Activated CD4-positive, alpha-beta T cell treated with anti-CD3 and anti-CD28 coated beads, Interleukin-2, Interleukin-4, amounts not matched to agents 100 ng/mL and 50 ng/mL, durations not matched to agents 16 hours and 8 hours (primary cell): ENCODE measurements around the gene KCNK3.
"Not testable (repeated sequence)": the region's sequence is repeated elsewhere in the genome, so short reads cannot be mapped to it uniquely, and the experiment has no call there.

ENCODE experiments used
- DNase-seq: peaks from one replicate; pipeline ENCODE4 v3.0.0-alpha.2; 2020; ENCODE audit warnings: low spot score

Gene KCNK3

GRCh38 chr2:26756337-26756736 lies 63.8 kb downstream of the KCNK3 start:
- no peak for DNase-seq

- DNase-seq: peak; percentile 40
These were observed 65.6 kb downstream of the KCNK3 start for GRCh38 chr2:26757873-26758789.

- DNase-seq: no peak
These were observed 66.3 kb downstream of the KCNK3 start for GRCh38 chr2:26758790-26759321.

GRCh38 chr2:26759845-26760244 lies 67.3 kb downstream of the KCNK3 start:
- DNase-seq: no peak

- not testable (repeated sequence) for DNase-seq
These were observed 68.5 kb downstream of the KCNK3 start for GRCh38 chr2:26760991-26761390.

GRCh38 chr2:26763019-26763418 lies 70.5 kb downstream of the KCNK3 start:
- no peak for DNase-seq

- DNase-seq: peak; percentile 80
These were observed 71.8 kb downstream of the KCNK3 start, which contains the start of gene SLC35F6 for GRCh38 chr2:26764078-26764887. TSS of gene SLC35F6 (plus strand) at chr2:26764284. CDS start at chr2:26764350, 66 bp downstream.

GRCh38 chr2:26764906-26765305 lies 72.4 kb downstream of the KCNK3 start:
- DNase-seq: no peak

- DNase-seq: no peak
These were observed 73.1 kb downstream of the KCNK3 start for GRCh38 chr2:26765475-26766200.

GRCh38 chr2:26767129-26767528 lies 74.6 kb downstream of the KCNK3 start:
- no peak for DNase-seq

- no peak for DNase-seq
These were observed 75.5 kb downstream of the KCNK3 start for GRCh38 chr2:26767894-26768487.

GRCh38 chr2:26768759-26769088 lies 76.2 kb downstream of the KCNK3 start:
- no peak for DNase-seq

GRCh38 chr2:26769089-26769761 lies 76.7 kb downstream of the KCNK3 start:
- peak; percentile 55 for DNase-seq

GRCh38 chr2:26770986-26771586 lies 78.6 kb downstream of the KCNK3 start:
- no peak for DNase-seq

- DNase-seq: peak; percentile 43
These were observed 79.8 kb downstream of the KCNK3 start for GRCh38 chr2:26772064-26773001.

- DNase-seq: no peak
These were observed 83.8 kb downstream of the KCNK3 start for GRCh38 chr2:26776195-26776800.

- DNase-seq: no peak
These were observed 85.6 kb downstream of the KCNK3 start for GRCh38 chr2:26778098-26778497.

GRCh38 chr2:26778507-26778906 lies 86.0 kb downstream of the KCNK3 start:
- no peak for DNase-seq

- no peak for DNase-seq
These were observed 87.8 kb downstream of the KCNK3 start for GRCh38 chr2:26780203-26780760.
